SK-N-SH (cell line): ENCODE data around the gene TOLLIP. TPM values are rescaled to one million over a fixed set of nuclear protein-coding genes. Genes with fewer than 3 reads are reported as not detected.

Experiments used
- CTCF ChIA-PET: fragments of 300-600, 350-600 bp; formaldehyde crosslinking; extraction: SDS; loops from one replicate; lab custom pipeline; 2021; lab: Yijun Ruan, JAX
- POLR2A ChIA-PET: fragments of 350-600 bp; sonication (Branson Sonifier 250); formaldehyde crosslinking; extraction: SDS; loops from one replicate; lab custom pipeline; 2020; ENCODE audit warnings: antibody characterized with exemption, inconsistent platforms; lab: Yijun Ruan, JAX
- DNase-seq: peaks from one replicate; pipeline ENCODE4 v3.0.0; 2012
- H2AFZ ChIP-seq: fragments of 200-600 bp; sonication (generic); 2 replicates; pipeline ENCODE4 v1.8.1; 2016; ENCODE audit warnings: antibody characterized with exemption, mild to moderate bottlenecking, low read depth
- H3F3A ChIP-seq: fragments of 200-600 bp; sonication (generic); replicated peaks from 2 replicates; pipeline ENCODE3; 2016; ENCODE audit warnings: antibody characterized with exemption, mild to moderate bottlenecking; ENCODE audit not compliant: insufficient read depth
- H3K27ac ChIP-seq, 2 experiments: fragments of 200-500 bp in 1 of 2; fragments of 200-600 bp in 1 of 2; sonication (Bioruptor generic) in 1 of 2; sonication (generic), shearing (Covaris generic) in 1 of 2; 2 replicates each; pipeline versions ENCODE4 v1.5.1 to v1.6.1; 2014 to 2016; ENCODE audit warnings: low read depth in 2 of 2, inconsistent platforms in 1 of 2, low read length in 1 of 2, mild to moderate bottlenecking in 1 of 2, mixed read lengths in 1 of 2
- H3K27me3 ChIP-seq: fragments of 200-600 bp; sonication (generic), shearing (Covaris generic); 2 replicates; pipeline ENCODE4 v1.6.1; 2016; ENCODE audit warnings: mixed run types; ENCODE audit not compliant: insufficient read depth
- H3K36me3 ChIP-seq, 2 experiments: fragments of 200-500 bp in 1 of 2; fragments of 200-600 bp in 1 of 2; sonication (Bioruptor generic) in 1 of 2; sonication (generic) in 1 of 2; replicated peaks in 1 of 2; 2 replicates each; pipeline versions ENCODE3 to v1.5.1; 2014 to 2016; ENCODE audit warnings: low read length in 1 of 2, mild to moderate bottlenecking in 1 of 2; ENCODE audit not compliant: insufficient read depth in 2 of 2, control insufficient read depth in 1 of 2
- H3K4me1 ChIP-seq, 2 experiments: fragments of 200-500 bp in 1 of 2; fragments of 200-600 bp in 1 of 2; sonication (Bioruptor generic) in 1 of 2; sonication (generic), shearing (Covaris generic) in 1 of 2; 2 replicates each; pipeline versions ENCODE4 v1.5.1 to v1.6.1; 2014 to 2016; ENCODE audit warnings: low read depth in 1 of 2, low read length in 1 of 2, mixed run types in 1 of 2; ENCODE audit not compliant: insufficient read depth in 2 of 2, control insufficient read depth in 1 of 2
- H3K4me2 ChIP-seq: fragments of 200-600 bp; sonication (generic), shearing (Covaris generic); 2 replicates; pipeline ENCODE4 v1.6.1; 2017; ENCODE audit warnings: mixed run types
- H3K4me3 ChIP-seq, 2 experiments: fragments of 200-500 bp in 1 of 2; fragments of 200-600 bp in 1 of 2; sonication (Bioruptor generic) in 1 of 2; sonication (generic), shearing (Covaris generic) in 1 of 2; 2 replicates each; pipeline versions ENCODE4 v1.5.1 to v1.8.1; 2014 to 2016; ENCODE audit warnings: low read depth in 2 of 2, inconsistent platforms in 1 of 2, low read length in 1 of 2, mild to moderate bottlenecking in 1 of 2, mixed read lengths in 1 of 2, moderate library complexity in 1 of 2
- H3K79me2 ChIP-seq: fragments of 200-600 bp; sonication (generic); 2 replicates; pipeline ENCODE4 v1.8.1; 2017; ENCODE audit warnings: mild to moderate bottlenecking; ENCODE audit not compliant: insufficient read depth
- H3K9ac ChIP-seq: fragments of 200-600 bp; sonication (generic); 2 replicates; pipeline ENCODE4 v1.6.1; 2017; ENCODE audit warnings: mixed run types
- H3K9me2 ChIP-seq: fragments of 200-600 bp; sonication (generic); 2 replicates; pipeline ENCODE4 v1.6.1; 2017; ENCODE audit warnings: mixed run types
- H3K9me3 ChIP-seq: fragments of 200-600 bp; sonication (generic); 2 replicates; pipeline ENCODE4 v1.6.1; 2017; ENCODE audit warnings: mixed run types, mild to moderate bottlenecking, moderate library complexity
- H4K20me1 ChIP-seq: fragments of 200-600 bp; sonication (generic); 2 replicates; pipeline ENCODE4 v1.6.1; 2017; ENCODE audit warnings: mild to moderate bottlenecking, mixed run types; ENCODE audit not compliant: insufficient read depth
- CHD2 ChIP-seq: fragments of 150-350 bp; IDR thresholded peaks from 2 replicates; pipeline ENCODE4 v1.6.1; 2018; ENCODE audit warnings: low read length; ENCODE audit not compliant: partially characterized antibody
- ELF1 ChIP-seq: IDR thresholded peaks from 2 replicates; pipeline ENCODE4 v1.4.0; 2012
- EP300 ChIP-seq, 2 experiments: IDR thresholded peaks; 2 replicates each; pipeline versions ENCODE4 v1.4.0 to v1.6.1; 2012; ENCODE audit warnings: borderline replicate concordance in 1 of 2, low read depth in 1 of 2, low read length in 1 of 2
- FOSL2 ChIP-seq: IDR thresholded peaks from 2 replicates; pipeline ENCODE4 v1.4.0; 2012; ENCODE audit warnings: low read depth, mild to moderate bottlenecking, moderate library complexity, borderline replicate concordance
- FOXJ3 ChIP-seq: sonication (generic); formaldehyde crosslinking; IDR thresholded peaks from 2 replicates; pipeline ENCODE4 v1.5.1; 2020; ENCODE audit warnings: mild to moderate bottlenecking, missing genetic modification reagents
- FOXM1 ChIP-seq: IDR thresholded peaks from 2 replicates; pipeline ENCODE4 v1.4.0; 2012; ENCODE audit warnings: low read depth, mild to moderate bottlenecking
- JUND ChIP-seq: IDR thresholded peaks from 2 replicates; pipeline ENCODE4 v1.4.0; 2012
- MEF2A ChIP-seq: IDR thresholded peaks from 2 replicates; pipeline ENCODE4 v1.4.0; 2012; ENCODE audit warnings: low read depth, borderline replicate concordance
- NFIC ChIP-seq: IDR thresholded peaks from 2 replicates; pipeline ENCODE4 v1.4.0; 2012; ENCODE audit warnings: borderline replicate concordance
- POLR2AphosphoS5 ChIP-seq: IDR thresholded peaks from 2 replicates; pipeline ENCODE4 v1.6.1; 2012; ENCODE audit warnings: low read depth, low read length
- RCOR1 ChIP-seq: fragments of 150-350 bp; IDR thresholded peaks from 2 replicates; pipeline ENCODE4 v1.6.1; 2017; ENCODE audit warnings: antibody characterized with exemption, low read length
- RXRA ChIP-seq: IDR thresholded peaks from 2 replicates; pipeline ENCODE4 v1.4.0; 2012; ENCODE audit warnings: low read depth, mild to moderate bottlenecking, borderline replicate concordance
- TEAD4 ChIP-seq: IDR thresholded peaks from 2 replicates; pipeline ENCODE4 v1.4.0; 2012; ENCODE audit warnings: mild to moderate bottlenecking, borderline replicate concordance; ENCODE audit not compliant: insufficient read depth
- YY1 ChIP-seq: IDR thresholded peaks from 2 replicates; pipeline ENCODE4 v1.4.0; 2012; ENCODE audit warnings: low read depth, mild to moderate bottlenecking
- WGBS: methylation state at CpG from one replicate; pipeline ENCODE4 v1.1.6; 2017; ENCODE audit warnings: low lambda C conversion rate; 5-methylcytosine and 5-hydroxymethylcytosine counted together
- polyA plus RNA-seq, 3 experiments: library from polyadenylated mRNA; depleted of rRNA; stranded (reverse); fragments of >200 nt; gene quantifications; 2 replicates each; pipeline ENCODE4 v1.2.3, GENCODE V29; 2012
- TF ChIP-seq, protein P1 (sequence below): IDR thresholded peaks from 2 replicates; pipeline ENCODE4 v1.6.1; 2012; ENCODE audit warnings: mild to moderate bottlenecking, low read depth, low read length, moderate library complexity
- TF ChIP-seq, protein P2 (sequence below): IDR thresholded peaks from 2 replicates; pipeline ENCODE4 v1.4.0; 2012; ENCODE audit warnings: low read depth, borderline replicate concordance
- TF ChIP-seq, protein P3 (sequence below): fragments of 150-350 bp; IDR thresholded peaks from 2 replicates; pipeline ENCODE4 v1.6.1; 2017; ENCODE audit warnings: antibody characterized with exemption, low read length, low read depth, borderline replicate concordance
- TF ChIP-seq, protein P4 (sequence below): IDR thresholded peaks from 2 replicates; pipeline ENCODE4; 2012
- TF ChIP-seq, protein P5 (sequence below): fragments of 150-350 bp; IDR thresholded peaks from 2 replicates; pipeline ENCODE4 v1.6.1; 2016; ENCODE audit warnings: mild to moderate bottlenecking, low read depth, low read length

The TOLLIP gene
- polyA plus RNA-seq, 1 of the 3 experiments (the other 2 are of a cell fraction) = 55.4 TPM

DNA sequence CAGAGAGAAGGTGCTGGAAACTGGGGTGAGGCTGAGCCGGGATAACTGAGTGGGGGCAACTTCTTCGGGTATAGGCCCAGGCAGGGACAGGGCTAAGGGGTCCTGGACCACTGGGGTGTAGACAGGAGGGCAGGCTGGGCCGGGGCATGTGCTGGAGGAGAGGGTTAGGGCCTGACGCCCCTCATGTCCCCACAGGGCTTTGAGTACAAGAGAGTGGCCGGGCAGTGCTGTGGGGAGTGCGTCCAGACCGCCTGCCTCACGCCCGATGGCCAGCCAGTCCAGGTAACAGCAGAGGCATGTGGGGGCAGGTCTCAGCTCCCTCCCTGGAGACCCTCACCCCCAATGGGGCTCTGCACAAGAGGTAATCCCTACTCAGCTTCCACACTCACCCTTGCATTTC, 49.9 kb downstream of the TOLLIP start (continued):
- TF ChIP-seq, protein P1, sequence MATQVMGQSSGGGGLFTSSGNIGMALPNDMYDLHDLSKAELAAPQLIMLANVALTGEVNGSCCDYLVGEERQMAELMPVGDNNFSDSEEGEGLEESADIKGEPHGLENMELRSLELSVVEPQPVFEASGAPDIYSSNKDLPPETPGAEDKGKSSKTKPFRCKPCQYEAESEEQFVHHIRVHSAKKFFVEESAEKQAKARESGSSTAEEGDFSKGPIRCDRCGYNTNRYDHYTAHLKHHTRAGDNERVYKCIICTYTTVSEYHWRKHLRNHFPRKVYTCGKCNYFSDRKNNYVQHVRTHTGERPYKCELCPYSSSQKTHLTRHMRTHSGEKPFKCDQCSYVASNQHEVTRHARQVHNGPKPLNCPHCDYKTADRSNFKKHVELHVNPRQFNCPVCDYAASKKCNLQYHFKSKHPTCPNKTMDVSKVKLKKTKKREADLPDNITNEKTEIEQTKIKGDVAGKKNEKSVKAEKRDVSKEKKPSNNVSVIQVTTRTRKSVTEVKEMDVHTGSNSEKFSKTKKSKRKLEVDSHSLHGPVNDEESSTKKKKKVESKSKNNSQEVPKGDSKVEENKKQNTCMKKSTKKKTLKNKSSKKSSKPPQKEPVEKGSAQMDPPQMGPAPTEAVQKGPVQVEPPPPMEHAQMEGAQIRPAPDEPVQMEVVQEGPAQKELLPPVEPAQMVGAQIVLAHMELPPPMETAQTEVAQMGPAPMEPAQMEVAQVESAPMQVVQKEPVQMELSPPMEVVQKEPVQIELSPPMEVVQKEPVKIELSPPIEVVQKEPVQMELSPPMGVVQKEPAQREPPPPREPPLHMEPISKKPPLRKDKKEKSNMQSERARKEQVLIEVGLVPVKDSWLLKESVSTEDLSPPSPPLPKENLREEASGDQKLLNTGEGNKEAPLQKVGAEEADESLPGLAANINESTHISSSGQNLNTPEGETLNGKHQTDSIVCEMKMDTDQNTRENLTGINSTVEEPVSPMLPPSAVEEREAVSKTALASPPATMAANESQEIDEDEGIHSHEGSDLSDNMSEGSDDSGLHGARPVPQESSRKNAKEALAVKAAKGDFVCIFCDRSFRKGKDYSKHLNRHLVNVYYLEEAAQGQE = no peak
- TF ChIP-seq ELF1 (no peak), RCOR1 (no peak), JUND (no peak)
- TF ChIP-seq, protein P2, sequence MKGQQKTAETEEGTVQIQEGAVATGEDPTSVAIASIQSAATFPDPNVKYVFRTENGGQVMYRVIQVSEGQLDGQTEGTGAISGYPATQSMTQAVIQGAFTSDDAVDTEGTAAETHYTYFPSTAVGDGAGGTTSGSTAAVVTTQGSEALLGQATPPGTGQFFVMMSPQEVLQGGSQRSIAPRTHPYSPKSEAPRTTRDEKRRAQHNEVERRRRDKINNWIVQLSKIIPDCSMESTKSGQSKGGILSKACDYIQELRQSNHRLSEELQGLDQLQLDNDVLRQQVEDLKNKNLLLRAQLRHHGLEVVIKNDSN = no peak

DNA sequence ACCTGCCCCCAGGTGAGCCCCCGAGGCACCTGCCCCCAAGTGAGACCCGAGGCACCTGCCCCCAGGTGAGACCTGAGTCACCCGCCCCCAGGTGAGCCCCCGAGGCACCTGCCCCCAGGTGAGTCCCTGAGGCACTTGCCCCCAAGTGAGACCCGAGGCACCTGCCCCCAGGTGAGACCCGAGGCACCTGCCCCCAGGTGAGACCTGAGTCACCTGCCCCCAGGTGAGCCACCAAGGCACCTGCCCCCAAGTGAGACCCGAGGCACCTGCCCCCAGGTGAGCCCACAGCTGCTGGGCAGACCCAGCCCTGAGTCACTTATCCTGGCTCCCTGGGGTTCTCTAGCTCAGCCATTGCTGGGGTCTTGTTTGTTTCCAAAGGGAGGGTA, 50.4 kb downstream of the TOLLIP start:
- ChIA-PET CTCF (no interaction called here), POLR2A (no interaction called here)
- Histone ChIP-seq H3K36me3 (no peaks in the 10 kb centered on the region), H3K27ac (no peak overlapping the region), H2AFZ (no peak overlapping the region), H3F3A (no peaks in the 10 kb centered on the region), H3K9me2 (no peaks in the 10 kb centered on the region), H3K79me2 (no peaks in the 10 kb centered on the region), H3K9me3 (no peaks in the 10 kb centered on the region), H3K4me1 (peaks cover 0 to 13% of the 10 kb centered on the region in 2 experiments; a peak in 1 of 4 replicates), H3K4me2 (no peak overlapping the region), H3K4me3 (no peak overlapping the region), H4K20me1 (no peaks in the 10 kb centered on the region), H3K27me3 (no peaks in the 10 kb centered on the region), H3K9ac (no peak overlapping the region)
- TF ChIP-seq NFIC = no peak
- DNase-seq = no peak
- WGBS = no CpG with 5 or more reads among the region's 7 CpGs

DNA sequence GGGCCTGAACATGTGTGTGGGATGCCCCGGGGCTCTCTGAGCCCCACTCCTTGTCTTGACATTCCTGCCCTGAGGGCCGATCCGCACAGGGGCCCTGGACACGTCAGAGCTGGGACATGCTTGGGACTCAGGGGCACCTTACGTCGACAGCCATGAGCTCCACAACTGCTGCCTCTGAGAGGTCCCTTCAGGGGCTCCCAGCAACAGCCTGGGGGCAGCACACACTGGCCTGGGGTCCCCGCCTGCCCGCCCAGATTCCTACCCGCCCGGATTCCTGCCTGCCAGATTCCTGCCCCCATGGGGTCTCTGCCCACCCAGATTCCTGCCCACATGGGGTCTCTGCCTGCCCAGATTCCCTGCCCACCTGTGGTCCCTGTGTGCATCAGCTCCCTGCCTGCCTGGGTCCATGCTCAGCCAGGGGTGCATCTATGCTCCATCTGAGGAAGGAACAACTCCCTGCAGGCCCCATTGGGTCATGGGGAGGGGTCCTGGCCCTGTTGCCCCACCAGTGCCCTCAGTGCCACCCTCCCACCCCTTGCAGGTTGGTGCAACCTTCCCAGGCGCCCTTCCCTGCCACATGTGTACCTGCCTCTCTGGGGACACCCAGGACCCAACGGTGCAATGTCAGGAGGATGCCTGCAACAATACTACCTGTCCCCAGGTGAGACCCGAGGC, 50.9 kb downstream of the TOLLIP start:
- Histone ChIP-seq H3K4me2 (no peak overlapping the region), H3K79me2 (no peaks in the 10 kb centered on the region), H3K27ac (no peak overlapping the region), H3K27me3 (no peaks in the 10 kb centered on the region), H3K9me2 (no peaks in the 10 kb centered on the region), H3K4me1 (peaks cover 0 to 13% of the 10 kb centered on the region in 2 experiments; a peak in 1 of 4 replicates), H4K20me1 (no peaks in the 10 kb centered on the region), H3F3A (no peaks in the 10 kb centered on the region), H3K36me3 (no peaks in the 10 kb centered on the region), H3K4me3 (no peak overlapping the region), H3K9me3 (no peaks in the 10 kb centered on the region), H2AFZ (no peak overlapping the region), H3K9ac (no peak overlapping the region)
- ChIA-PET POLR2A (no interaction called here), CTCF (interaction anchor here (1.0 kb wide), 1 partner anchor 33 kb away, joined by 3 read pairs; no protein-coding TSS in a partner anchor)
- DNase-seq = no peak
- WGBS = 24% methylated on average over 4 of the region's 13 CpGs
- TF ChIP-seq, protein P3, sequence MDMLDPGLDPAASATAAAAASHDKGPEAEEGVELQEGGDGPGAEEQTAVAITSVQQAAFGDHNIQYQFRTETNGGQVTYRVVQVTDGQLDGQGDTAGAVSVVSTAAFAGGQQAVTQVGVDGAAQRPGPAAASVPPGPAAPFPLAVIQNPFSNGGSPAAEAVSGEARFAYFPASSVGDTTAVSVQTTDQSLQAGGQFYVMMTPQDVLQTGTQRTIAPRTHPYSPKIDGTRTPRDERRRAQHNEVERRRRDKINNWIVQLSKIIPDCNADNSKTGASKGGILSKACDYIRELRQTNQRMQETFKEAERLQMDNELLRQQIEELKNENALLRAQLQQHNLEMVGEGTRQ = no peak
- TF ChIP-seq TEAD4 (no peak), RXRA (no peak), EP300 (IDR thresholded peaks at IDR 0.05; ENCODE audit: borderline replicate concordance in 1 of 2, low read depth in 1 of 2, low read length in 1 of 2) (no peak), FOXJ3 (CRISPR knock-in tag) (no peak), MEF2A (no peak), CHD2 (no peak), FOXM1 (no peak), FOSL2 (no peak), YY1 (no peak), POLR2AphosphoS5 (no peak)
- TF ChIP-seq, protein P4, sequence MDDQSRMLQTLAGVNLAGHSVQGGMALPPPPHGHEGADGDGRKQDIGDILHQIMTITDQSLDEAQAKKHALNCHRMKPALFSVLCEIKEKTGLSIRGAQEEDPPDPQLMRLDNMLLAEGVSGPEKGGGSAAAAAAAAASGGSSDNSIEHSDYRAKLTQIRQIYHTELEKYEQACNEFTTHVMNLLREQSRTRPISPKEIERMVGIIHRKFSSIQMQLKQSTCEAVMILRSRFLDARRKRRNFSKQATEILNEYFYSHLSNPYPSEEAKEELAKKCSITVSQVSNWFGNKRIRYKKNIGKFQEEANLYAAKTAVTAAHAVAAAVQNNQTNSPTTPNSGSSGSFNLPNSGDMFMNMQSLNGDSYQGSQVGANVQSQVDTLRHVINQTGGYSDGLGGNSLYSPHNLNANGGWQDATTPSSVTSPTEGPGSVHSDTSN = no peak
- TF ChIP-seq, protein P5, sequence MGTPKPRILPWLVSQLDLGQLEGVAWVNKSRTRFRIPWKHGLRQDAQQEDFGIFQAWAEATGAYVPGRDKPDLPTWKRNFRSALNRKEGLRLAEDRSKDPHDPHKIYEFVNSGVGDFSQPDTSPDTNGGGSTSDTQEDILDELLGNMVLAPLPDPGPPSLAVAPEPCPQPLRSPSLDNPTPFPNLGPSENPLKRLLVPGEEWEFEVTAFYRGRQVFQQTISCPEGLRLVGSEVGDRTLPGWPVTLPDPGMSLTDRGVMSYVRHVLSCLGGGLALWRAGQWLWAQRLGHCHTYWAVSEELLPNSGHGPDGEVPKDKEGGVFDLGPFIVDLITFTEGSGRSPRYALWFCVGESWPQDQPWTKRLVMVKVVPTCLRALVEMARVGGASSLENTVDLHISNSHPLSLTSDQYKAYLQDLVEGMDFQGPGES = no peak
